GM12801 (cell line): ENCODE data around the gene HRNR.

Experiments
- CTCF ChIP-seq: IDR thresholded peaks from one replicate; pipeline ENCODE4 v1.5.1; 2011; ENCODE audit warnings: control low read depth; ENCODE audit not compliant: insufficient read length; ENCODE audit errors: extremely low read depth

Gene HRNR

GRCh38 chr1:152182944-152183361 lies 41.0 kb downstream of the HRNR start:
- no peak for TF ChIP-seq CTCF

GRCh38 chr1:152182431-152182830 lies 41.6 kb downstream of the HRNR start:
- no peak for TF ChIP-seq CTCF

GRCh38 chr1:152179566-152179965 lies 44.4 kb downstream of the HRNR start:
- TF ChIP-seq CTCF = no peak

DNA sequence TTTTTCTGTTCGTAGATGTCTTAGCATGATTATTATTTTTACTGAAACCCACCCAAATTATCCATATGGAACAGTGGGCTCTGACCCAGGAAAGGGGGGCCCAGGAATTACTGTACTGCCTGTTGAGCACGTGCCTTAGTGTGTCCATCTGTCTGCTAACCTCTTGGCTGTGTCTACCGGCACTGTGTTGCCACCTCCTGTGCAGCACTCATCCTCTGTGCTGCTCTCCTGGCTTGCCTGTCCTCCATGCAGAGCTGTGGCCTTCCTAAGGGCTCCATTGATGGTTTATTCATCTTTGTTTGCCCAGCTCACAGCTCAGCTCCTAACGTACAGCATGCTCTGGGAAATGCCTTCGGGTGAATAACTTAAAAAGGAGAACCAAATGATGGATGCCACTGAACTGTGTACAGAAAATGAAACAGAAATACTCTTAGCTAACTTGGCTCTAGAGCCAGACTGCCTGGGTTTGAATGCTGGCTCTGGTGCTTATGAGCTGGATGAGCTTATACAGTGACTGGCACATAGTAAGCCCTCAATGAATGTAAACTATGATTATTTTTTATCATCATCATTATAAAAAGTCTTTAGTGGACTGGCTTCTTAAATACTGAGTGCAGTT lies 53.6 kb downstream of the HRNR start:
- no peak for TF ChIP-seq CTCF

- TF ChIP-seq CTCF = no peak
Observed at GRCh38 chr1:152169366-152170025, 54.5 kb downstream of the HRNR start.

DNA sequence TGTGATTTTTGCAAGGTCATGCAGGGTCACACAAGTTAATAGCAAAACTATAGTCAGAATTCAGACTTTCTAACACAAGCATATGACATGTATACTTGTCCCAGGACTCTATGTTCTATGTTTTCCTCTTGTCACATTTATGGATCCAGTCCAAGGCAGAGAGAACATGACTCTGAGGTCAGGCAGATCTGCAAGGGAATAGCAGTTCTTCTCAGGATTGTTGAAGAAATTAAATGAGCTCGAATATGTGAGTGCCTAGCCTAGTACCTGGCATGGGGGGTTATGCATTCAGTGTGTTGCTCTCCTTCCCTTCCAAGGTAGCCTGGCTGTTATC lies 55.5 kb downstream of the HRNR start:
- no peak for TF ChIP-seq CTCF

GRCh38 chr1:152167835-152168534 lies 56.0 kb downstream of the HRNR start:
- no peak for TF ChIP-seq CTCF
